Fibroblast of peridontal ligament (primary cell): ENCODE data around the gene DERA.

Experiments
- DNase-seq: peaks from one replicate; pipeline ENCODE4 v3.0.0-alpha.2; 2010; ENCODE audit errors: extremely low read depth

DERA gene

DNA sequence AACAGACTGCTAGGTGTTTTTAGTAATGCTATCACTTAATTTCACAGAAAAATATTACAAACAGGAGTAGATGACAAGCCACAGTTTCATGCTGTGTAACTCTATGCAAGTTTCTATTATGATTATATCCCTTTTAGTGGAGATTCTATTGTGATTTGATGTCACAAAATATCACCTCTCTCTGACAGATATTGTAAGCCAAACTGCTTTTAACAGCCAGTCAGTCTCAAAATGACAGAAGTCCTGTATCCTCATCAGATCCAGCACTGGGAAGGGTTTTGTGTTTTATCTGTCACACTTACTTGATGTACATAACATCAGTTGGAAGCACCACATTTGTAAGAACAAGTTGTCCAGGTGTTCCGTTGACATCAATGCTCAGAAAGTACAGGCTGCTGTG lies 164.8 kb downstream of the DERA start:
- no peak for DNase-seq

DNA sequence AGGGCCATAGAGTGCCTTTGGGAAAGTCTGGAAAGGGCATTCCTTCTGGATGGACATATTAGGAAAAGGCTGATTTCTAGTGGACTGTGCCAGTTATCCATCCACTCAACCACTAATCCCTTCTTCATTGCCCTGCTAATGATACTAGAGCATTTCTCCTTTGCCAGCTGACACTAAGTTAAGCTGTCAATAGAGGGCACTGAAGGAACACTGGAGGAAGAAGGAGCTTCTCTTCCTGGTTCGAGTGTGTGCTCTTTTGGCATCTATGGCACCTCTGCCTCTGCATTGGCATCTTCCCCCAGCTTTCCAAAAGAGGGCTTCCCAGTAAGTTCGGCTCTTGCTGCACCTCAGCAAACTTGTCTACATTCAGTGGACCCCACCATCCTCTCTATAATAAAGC lies 165.4 kb downstream of the DERA start:
- peak; percentile 28 for DNase-seq

DNA sequence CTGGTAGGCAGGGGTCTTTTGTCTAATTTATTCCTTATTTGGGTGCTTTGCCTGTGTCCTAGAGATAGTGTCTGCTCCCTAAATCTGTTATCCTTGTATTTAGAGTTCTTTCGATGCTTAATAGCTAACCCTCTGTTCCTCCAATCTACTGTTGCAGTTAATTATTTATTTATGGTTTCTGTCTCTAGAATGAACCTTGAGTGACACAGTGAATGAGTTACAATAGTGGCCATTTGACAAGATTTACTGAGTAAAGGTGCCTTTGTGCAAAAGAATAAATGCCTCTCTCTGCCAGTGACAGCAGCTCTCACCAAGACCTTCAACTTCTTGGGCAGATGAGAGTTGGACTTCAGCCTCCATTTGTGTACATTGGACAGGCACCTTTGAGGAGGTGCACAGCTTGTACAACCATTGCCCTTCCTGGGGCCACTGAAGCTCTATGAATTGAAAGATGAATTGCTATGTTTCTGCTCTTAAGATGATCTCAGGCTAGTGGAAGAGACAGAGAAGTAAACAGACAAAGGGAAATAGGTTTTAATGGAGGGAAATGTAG lies 165.9 kb downstream of the DERA start:
- no peak for DNase-seq

DNA sequence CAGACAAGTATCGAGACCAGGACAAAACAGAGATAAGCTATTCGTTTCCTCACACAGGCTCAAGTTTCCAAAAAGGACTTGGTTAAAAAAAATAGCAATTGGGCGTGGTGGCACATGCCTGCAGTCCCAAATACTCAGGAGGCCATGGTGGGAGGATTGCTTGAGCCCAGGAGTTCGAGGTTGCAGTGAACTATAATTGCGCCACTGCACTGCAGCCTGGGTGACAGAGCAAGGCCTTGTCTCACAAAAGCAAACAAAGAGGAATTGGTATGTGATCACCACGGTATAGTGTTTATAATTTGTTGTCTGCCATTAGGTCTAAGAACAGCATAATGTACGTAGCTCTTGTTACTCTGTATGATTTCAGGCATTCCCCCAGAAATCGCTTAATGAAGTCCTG lies 175.3 kb downstream of the DERA start:
- no peak for DNase-seq

DNA sequence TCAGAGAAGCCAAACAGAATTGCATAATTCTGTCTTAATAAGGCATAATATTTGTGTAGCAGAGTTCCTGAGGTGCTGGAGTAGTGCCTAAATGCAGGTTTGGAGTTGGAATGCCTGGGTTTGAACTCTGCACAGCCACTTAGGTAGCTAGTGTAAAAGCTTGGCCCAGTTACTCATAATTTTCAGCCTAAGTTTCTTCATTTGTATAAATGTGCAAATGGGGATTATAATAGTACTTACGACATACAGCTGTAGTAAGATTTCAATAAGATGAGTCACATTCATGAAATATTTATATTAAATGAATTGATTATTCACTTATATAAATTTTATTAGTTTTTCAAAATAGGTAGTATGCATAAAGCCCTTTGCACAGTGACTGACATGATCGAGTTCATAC lies 175.8 kb downstream of the DERA start:
- DNase-seq = no peak
